ENCODE data around the gene GRAMD1B. TPM values are rescaled to one million over a fixed set of nuclear protein-coding genes. Genes with fewer than 3 reads are reported as not detected.

The GRAMD1B gene
- total RNA-seq, 1 experiment from 2014 or later = 12.7 TPM

- POLR2A ChIA-PET = no interaction called here
- Histone ChIP-seq H3K79me2 (ENCODE audit: insufficient read depth, low read length) (no peaks in the 10 kb centered on the region), H3K36me3 (ENCODE audit: control insufficient read depth in 1 of 2, insufficient read depth in 2 of 2, low read length in 2 of 2) (no peaks in the 10 kb centered on the region), H3K4me3 (replicated peaks in 1 of 2; ENCODE audit: low read depth in 1 of 2, low read length in 2 of 2) (no peak overlapping the region), H2AFZ (ENCODE audit: low read depth, low read length, poor library complexity, severe bottlenecking) (no peak overlapping the region), H3K27me3 (ENCODE audit: insufficient read depth, low read length) (0 out of 2 replicates have a peak, but pooled peaks cover 9% of the 10 kb centered on the region), H4K20me1 (ENCODE audit: insufficient read depth) (no peaks in the 10 kb centered on the region), H3K27ac (ENCODE audit: low read depth, low read length) (no peak overlapping the region), H3K4me2 (ENCODE audit: low read length) (no peak overlapping the region), H3K4me1 (ENCODE audit: control insufficient read depth in 1 of 2, insufficient read depth in 2 of 2, low read length in 2 of 2) (no peaks in the 10 kb centered on the region), H3K9me3 (ENCODE audit: control insufficient read depth in 1 of 2, insufficient read depth in 1 of 2, low read depth in 1 of 2, low read length in 2 of 2) (no peaks in the 10 kb centered on the region), H3K9ac (ENCODE audit: low read length) (no peak overlapping the region), H3K9me2 (ENCODE audit: insufficient read depth) (no peaks in the 10 kb centered on the region)
- ATAC-seq (no peak), DNase-seq (ENCODE audit: low read depth, low spot score) (no peak)
- intact Hi-C loops (cut with micrococcal nuclease) = loop anchor here (5.0 kb wide), 1 partner anchor 103 kb away; no protein-coding TSS in a partner anchor
- no peak for TF ChIP-seq SRF (IDR thresholded peaks at IDR 0.05; ENCODE audit: low read depth)
- TF ChIP-seq POLR2AphosphoS5 (IDR thresholded peaks at IDR 0.05; ENCODE audit: low read depth, low read length) = no peak
- no TSS peak for BruUV-seq (replicated peaks)
- RAD21 ChIA-PET (ENCODE audit: low non-redundant PET in 1 of 2, low total read pairs in 2 of 2, uncharacterized antibody in 2 of 2, unreplicated experiment in 2 of 2) = no interaction called here
- CTCF ChIA-PET = interaction anchor here (7.4 kb wide), 1 partner anchor 72 kb away, joined by 203 read pairs; no protein-coding TSS in a partner anchor
These were observed 24.9 kb upstream of the GRAMD1B start for GRCh38 chr11:123405123-123405592.

- H3K9me2 ChIP-seq (ENCODE audit: insufficient read depth) = no peaks in the 10 kb centered on the region
- H3K27ac ChIP-seq (ENCODE audit: low read depth, low read length) = no peak overlapping the region
- 0 out of 2 replicates have a peak, but pooled peaks cover 9% of the 10 kb centered on the region for H3K27me3 ChIP-seq (ENCODE audit: insufficient read depth, low read length)
- BruUV-seq (replicated peaks) = no TSS peak
- ChIA-PET POLR2A (no interaction called here), RAD21 (ENCODE audit: low non-redundant PET in 1 of 2, low total read pairs in 2 of 2, uncharacterized antibody in 2 of 2, unreplicated experiment in 2 of 2) (interaction anchor here (0.6 to 3.1 kb wide), 6 partner anchors 67 to 288 kb away, joined by 3 to 23 read pairs (median 8); no protein-coding TSS in a partner anchor), CTCF (interaction anchor here (0.7 to 7.4 kb wide), 22 partner anchors 9 to 304 kb away, joined by 3 to 203 read pairs (median 5); no protein-coding TSS in a partner anchor)
- H3K36me3 ChIP-seq (ENCODE audit: control insufficient read depth in 1 of 2, insufficient read depth in 2 of 2, low read length in 2 of 2) = no peaks in the 10 kb centered on the region
- H3K9me3 ChIP-seq (ENCODE audit: control insufficient read depth in 1 of 2, insufficient read depth in 1 of 2, low read depth in 1 of 2, low read length in 2 of 2) = no peaks in the 10 kb centered on the region
- H3K9ac ChIP-seq (ENCODE audit: low read length) = no peak overlapping the region
- H4K20me1 ChIP-seq (ENCODE audit: insufficient read depth) = no peaks in the 10 kb centered on the region
- H2AFZ ChIP-seq (ENCODE audit: low read depth, low read length, poor library complexity, severe bottlenecking) = no peak overlapping the region
- no peak overlapping the region for H3K4me2 ChIP-seq (ENCODE audit: low read length)
- no peak for ATAC-seq
- no peak for DNase-seq (ENCODE audit: low read depth, low spot score)
- no peaks in the 10 kb centered on the region for H3K79me2 ChIP-seq (ENCODE audit: insufficient read depth, low read length)
- no peaks in the 10 kb centered on the region for H3K4me1 ChIP-seq (ENCODE audit: control insufficient read depth in 1 of 2, insufficient read depth in 2 of 2, low read length in 2 of 2)
- H3K4me3 ChIP-seq (replicated peaks in 1 of 2; ENCODE audit: low read depth in 1 of 2, low read length in 2 of 2) = no peak overlapping the region
- intact Hi-C loops (cut with micrococcal nuclease) = loop anchor here (1.0 to 5.0 kb wide), 3 partner anchors 72 to 172 kb away; no protein-coding TSS in a partner anchor
- TF ChIP-seq EGR1 (IDR thresholded peaks at IDR 0.05; ENCODE audit: low read depth) (no peak), ZNF274 (IDR thresholded peaks at IDR 0.05; ENCODE audit: low read depth, low read length) (no peak), CTCF (IDR thresholded peaks at IDR 0.05 in 2 of 3, conservative IDR thresholded peaks at IDR 0.05 in 1 of 3; ENCODE audit: borderline replicate concordance in 1 of 3, insufficient read depth in 1 of 3, low read depth in 2 of 3, low read length in 2 of 3) (no peak), EZH2phosphoT487 (IDR thresholded peaks at IDR 0.05; ENCODE audit: borderline replicate concordance) (no peak), ZBTB33 (IDR thresholded peaks at IDR 0.05; ENCODE audit: extremely low read depth, insufficient replicate concordance, low read length) (no peak), MAX (IDR thresholded peaks at IDR 0.05) (no peak), FOSL1 (IDR thresholded peaks at IDR 0.05; ENCODE audit: low read depth) (no peak), ELF1 (IDR thresholded peaks at IDR 0.05; ENCODE audit: borderline replicate concordance, low read depth) (no peak), POLR2A (IDR thresholded peaks at IDR 0.05; ENCODE audit: borderline replicate concordance, extremely low read depth, insufficient read depth, insufficient read length) (no peak), TCF7L2 (IDR thresholded peaks at IDR 0.05; ENCODE audit: borderline replicate concordance, extremely low read depth, insufficient read depth, insufficient read length) (no peak), ZFX (IDR thresholded peaks at IDR 0.05) (no peak), RAD21 (IDR thresholded peaks at IDR 0.05; ENCODE audit: low read depth) (no peak), EZH2 (IDR thresholded peaks at IDR 0.05) (no peak), SRF (IDR thresholded peaks at IDR 0.05; ENCODE audit: low read depth) (no peak)
These were observed 23.5 kb upstream of the GRAMD1B start for GRCh38 chr11:123406441-123407129.
